WTC11 (cell line): Measurements from ENCODE around the gene ATG2A.

ENCODE experiments used
- CREM ChIP-seq: sonication (generic); formaldehyde crosslinking; IDR thresholded peaks from 2 replicates; pipeline ENCODE4 v1.8.1; 2022; ENCODE audit warnings: mild to moderate bottlenecking, missing genetic modification reagents, moderate library complexity
- ESRRA ChIP-seq: sonication (generic); formaldehyde crosslinking; IDR thresholded peaks from 2 replicates; pipeline ENCODE4 v1.8.1; 2022; ENCODE audit warnings: mild to moderate bottlenecking, missing genetic modification reagents, borderline replicate concordance
- FOXP1 ChIP-seq: sonication (generic); formaldehyde crosslinking; IDR thresholded peaks from 2 replicates; pipeline ENCODE4 v1.8.0; 2022; ENCODE audit warnings: missing genetic modification reagents, mild to moderate bottlenecking, moderate library complexity, borderline replicate concordance
- KAT7 ChIP-seq: sonication (generic); formaldehyde crosslinking; IDR thresholded peaks from 2 replicates; pipeline ENCODE4 v1.8.1; 2023; ENCODE audit warnings: missing genetic modification reagents, mild to moderate bottlenecking, borderline replicate concordance
- RORB ChIP-seq: fragments of 250-450 bp; sonication (Bioruptor Pico); IDR thresholded peaks from 2 replicates; pipeline ENCODE4 v1.9.0; 2021; ENCODE audit warnings: mild to moderate bottlenecking
- SP1 ChIP-seq: sonication (generic); formaldehyde crosslinking; conservative IDR thresholded peaks from 2 replicates; pipeline ENCODE4 v1.8.1; 2022; ENCODE audit warnings: missing genetic modification reagents
- TF ChIP-seq, protein P1 (sequence below): fragments of 200-600 bp; IDR thresholded peaks from 2 replicates; pipeline ENCODE4 v1.8.0; 2022; ENCODE audit warnings: antibody characterized with exemption
- TF ChIP-seq, protein P2 (sequence below): sonication (generic); formaldehyde crosslinking; IDR thresholded peaks from 2 replicates; pipeline ENCODE4 v1.8.1; 2022; ENCODE audit warnings: mild to moderate bottlenecking, moderate library complexity, missing genetic modification reagents
- TF ChIP-seq, protein P3 (sequence below): sonication (generic); formaldehyde crosslinking; IDR thresholded peaks from 2 replicates; pipeline ENCODE4 v1.8.0; 2022; ENCODE audit warnings: mild to moderate bottlenecking, missing genetic modification reagents
- TF ChIP-seq, protein P4 (sequence below): sonication (generic); formaldehyde crosslinking; IDR thresholded peaks from 2 replicates; pipeline ENCODE4 v1.8.0; 2023; ENCODE audit warnings: mild to moderate bottlenecking, missing genetic modification reagents
- TF ChIP-seq, protein P5 (sequence below): sonication (generic); formaldehyde crosslinking; conservative IDR thresholded peaks from 2 replicates; pipeline ENCODE4 v1.8.1; 2022; ENCODE audit warnings: mild to moderate bottlenecking, missing genetic modification reagents
- TF ChIP-seq, protein P6 (sequence below): sonication (generic); formaldehyde crosslinking; IDR thresholded peaks from 2 replicates; pipeline ENCODE4 v1.8.1; 2022; ENCODE audit warnings: low read depth, mild to moderate bottlenecking, moderate library complexity, missing genetic modification reagents, borderline replicate concordance
- TF ChIP-seq, protein P7 (sequence below): fragments of 250-450 bp; sonication (Bioruptor Pico); conservative IDR thresholded peaks from 2 replicates; pipeline ENCODE4 v1.9.0; 2021; ENCODE audit warnings: mild to moderate bottlenecking
- TF ChIP-seq, protein P8 (sequence below): sonication (generic); formaldehyde crosslinking; IDR thresholded peaks from 2 replicates; pipeline ENCODE4 v1.8.1; 2023; ENCODE audit warnings: mild to moderate bottlenecking, missing genetic modification reagents, moderate library complexity

DNA sequence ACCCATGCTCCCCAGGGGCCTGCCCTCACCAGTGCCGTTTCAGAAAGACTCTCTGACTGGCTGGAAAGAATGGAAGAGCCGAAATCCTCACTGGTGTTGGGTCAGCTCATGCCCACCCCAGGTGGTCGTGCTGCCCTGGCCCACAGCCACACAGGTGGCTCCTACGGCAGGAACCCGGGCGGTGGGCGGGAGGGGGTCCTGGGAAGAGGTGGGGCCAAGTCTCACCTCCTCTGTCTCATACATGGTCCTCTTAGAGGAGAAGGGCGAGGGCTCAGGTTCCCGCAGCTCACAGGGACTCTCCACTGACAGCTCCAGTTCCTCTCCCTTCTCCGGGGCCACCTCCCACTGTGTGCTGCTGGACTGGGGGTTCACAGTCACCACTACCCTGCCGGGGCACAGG is 8.2 kb downstream of the ATG2A start:
- TF ChIP-seq, protein P1, sequence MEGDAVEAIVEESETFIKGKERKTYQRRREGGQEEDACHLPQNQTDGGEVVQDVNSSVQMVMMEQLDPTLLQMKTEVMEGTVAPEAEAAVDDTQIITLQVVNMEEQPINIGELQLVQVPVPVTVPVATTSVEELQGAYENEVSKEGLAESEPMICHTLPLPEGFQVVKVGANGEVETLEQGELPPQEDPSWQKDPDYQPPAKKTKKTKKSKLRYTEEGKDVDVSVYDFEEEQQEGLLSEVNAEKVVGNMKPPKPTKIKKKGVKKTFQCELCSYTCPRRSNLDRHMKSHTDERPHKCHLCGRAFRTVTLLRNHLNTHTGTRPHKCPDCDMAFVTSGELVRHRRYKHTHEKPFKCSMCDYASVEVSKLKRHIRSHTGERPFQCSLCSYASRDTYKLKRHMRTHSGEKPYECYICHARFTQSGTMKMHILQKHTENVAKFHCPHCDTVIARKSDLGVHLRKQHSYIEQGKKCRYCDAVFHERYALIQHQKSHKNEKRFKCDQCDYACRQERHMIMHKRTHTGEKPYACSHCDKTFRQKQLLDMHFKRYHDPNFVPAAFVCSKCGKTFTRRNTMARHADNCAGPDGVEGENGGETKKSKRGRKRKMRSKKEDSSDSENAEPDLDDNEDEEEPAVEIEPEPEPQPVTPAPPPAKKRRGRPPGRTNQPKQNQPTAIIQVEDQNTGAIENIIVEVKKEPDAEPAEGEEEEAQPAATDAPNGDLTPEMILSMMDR, result no peak
- no peak for TF ChIP-seq FOXP1 (CRISPR knock-in tag)
- TF ChIP-seq, protein P2, sequence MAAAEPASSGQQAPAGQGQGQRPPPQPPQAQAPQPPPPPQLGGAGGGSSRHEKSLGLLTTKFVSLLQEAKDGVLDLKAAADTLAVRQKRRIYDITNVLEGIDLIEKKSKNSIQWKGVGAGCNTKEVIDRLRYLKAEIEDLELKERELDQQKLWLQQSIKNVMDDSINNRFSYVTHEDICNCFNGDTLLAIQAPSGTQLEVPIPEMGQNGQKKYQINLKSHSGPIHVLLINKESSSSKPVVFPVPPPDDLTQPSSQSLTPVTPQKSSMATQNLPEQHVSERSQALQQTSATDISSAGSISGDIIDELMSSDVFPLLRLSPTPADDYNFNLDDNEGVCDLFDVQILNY (CRISPR knock-in tag), result no peak
- TF ChIP-seq, protein P3, sequence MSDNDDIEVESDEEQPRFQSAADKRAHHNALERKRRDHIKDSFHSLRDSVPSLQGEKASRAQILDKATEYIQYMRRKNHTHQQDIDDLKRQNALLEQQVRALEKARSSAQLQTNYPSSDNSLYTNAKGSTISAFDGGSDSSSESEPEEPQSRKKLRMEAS (CRISPR knock-in tag), result no peak
- TF ChIP-seq CREM (CRISPR knock-in tag), result no peak
- TF ChIP-seq, protein P4, sequence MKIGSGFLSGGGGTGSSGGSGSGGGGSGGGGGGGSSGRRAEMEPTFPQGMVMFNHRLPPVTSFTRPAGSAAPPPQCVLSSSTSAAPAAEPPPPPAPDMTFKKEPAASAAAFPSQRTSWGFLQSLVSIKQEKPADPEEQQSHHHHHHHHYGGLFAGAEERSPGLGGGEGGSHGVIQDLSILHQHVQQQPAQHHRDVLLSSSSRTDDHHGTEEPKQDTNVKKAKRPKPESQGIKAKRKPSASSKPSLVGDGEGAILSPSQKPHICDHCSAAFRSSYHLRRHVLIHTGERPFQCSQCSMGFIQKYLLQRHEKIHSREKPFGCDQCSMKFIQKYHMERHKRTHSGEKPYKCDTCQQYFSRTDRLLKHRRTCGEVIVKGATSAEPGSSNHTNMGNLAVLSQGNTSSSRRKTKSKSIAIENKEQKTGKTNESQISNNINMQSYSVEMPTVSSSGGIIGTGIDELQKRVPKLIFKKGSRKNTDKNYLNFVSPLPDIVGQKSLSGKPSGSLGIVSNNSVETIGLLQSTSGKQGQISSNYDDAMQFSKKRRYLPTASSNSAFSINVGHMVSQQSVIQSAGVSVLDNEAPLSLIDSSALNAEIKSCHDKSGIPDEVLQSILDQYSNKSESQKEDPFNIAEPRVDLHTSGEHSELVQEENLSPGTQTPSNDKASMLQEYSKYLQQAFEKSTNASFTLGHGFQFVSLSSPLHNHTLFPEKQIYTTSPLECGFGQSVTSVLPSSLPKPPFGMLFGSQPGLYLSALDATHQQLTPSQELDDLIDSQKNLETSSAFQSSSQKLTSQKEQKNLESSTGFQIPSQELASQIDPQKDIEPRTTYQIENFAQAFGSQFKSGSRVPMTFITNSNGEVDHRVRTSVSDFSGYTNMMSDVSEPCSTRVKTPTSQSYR (CRISPR knock-in tag), result no peak
- TF ChIP-seq, protein P5, sequence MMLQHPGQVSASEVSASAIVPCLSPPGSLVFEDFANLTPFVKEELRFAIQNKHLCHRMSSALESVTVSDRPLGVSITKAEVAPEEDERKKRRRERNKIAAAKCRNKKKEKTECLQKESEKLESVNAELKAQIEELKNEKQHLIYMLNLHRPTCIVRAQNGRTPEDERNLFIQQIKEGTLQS (CRISPR knock-in tag), result no peak
- TF ChIP-seq, protein P6, sequence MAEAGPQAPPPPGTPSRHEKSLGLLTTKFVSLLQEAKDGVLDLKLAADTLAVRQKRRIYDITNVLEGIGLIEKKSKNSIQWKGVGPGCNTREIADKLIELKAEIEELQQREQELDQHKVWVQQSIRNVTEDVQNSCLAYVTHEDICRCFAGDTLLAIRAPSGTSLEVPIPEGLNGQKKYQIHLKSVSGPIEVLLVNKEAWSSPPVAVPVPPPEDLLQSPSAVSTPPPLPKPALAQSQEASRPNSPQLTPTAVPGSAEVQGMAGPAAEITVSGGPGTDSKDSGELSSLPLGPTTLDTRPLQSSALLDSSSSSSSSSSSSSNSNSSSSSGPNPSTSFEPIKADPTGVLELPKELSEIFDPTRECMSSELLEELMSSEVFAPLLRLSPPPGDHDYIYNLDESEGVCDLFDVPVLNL, result no peak
- TF ChIP-seq ESRRA (CRISPR knock-in tag), result no peak
- no peak for TF ChIP-seq RORB (CRISPR knock-in tag)
- TF ChIP-seq, protein P7, sequence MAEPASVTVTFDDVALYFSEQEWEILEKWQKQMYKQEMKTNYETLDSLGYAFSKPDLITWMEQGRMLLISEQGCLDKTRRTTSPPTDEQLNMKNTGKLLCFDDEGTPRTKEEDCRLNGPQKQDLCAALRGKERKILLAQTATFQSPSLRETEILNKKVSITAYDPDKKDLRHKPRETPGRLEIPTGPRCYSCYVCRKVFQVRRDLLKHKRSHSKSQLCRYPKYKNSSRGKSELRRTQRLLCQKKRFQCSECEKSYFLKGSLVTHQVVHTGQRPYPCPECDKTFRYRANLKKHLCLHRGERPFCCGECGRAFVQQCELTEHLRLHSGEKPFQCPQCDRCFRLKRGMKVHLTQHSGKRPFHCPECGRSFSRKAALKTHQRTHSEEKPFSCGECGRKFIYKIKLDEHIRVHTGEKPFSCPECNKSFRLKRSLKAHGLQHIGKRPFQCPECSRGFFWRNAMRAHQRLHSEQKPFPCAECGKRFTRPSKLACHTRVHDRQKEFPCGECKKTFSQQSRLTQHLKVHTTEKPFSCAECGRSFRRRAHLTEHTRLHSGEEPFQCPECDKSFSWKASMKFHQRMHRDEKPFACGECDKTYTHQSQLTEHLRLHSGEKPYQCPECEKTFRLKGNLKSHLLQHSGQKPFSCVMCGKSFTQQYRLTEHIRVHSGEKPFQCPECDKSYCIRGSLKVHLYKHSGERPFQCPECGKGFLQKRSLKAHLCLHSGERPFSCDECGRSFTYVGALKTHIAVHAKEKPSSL, result no peak
- no peak for TF ChIP-seq KAT7
- TF ChIP-seq, protein P8, sequence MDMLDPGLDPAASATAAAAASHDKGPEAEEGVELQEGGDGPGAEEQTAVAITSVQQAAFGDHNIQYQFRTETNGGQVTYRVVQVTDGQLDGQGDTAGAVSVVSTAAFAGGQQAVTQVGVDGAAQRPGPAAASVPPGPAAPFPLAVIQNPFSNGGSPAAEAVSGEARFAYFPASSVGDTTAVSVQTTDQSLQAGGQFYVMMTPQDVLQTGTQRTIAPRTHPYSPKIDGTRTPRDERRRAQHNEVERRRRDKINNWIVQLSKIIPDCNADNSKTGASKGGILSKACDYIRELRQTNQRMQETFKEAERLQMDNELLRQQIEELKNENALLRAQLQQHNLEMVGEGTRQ (CRISPR knock-in tag), result no peak
- TF ChIP-seq SP1, result no peak
